ENCODE results near the gene ARNT2. TPM values are rescaled to one million over a fixed set of nuclear protein-coding genes. Genes with fewer than 3 reads are reported as not detected.
A peak's percentile ranks its signal among the peaks of the same experiment; 100 is the strongest.

ARNT2 gene
- total RNA-seq, 1 donor from 2014 or later, result 72.4 TPM

DNA sequence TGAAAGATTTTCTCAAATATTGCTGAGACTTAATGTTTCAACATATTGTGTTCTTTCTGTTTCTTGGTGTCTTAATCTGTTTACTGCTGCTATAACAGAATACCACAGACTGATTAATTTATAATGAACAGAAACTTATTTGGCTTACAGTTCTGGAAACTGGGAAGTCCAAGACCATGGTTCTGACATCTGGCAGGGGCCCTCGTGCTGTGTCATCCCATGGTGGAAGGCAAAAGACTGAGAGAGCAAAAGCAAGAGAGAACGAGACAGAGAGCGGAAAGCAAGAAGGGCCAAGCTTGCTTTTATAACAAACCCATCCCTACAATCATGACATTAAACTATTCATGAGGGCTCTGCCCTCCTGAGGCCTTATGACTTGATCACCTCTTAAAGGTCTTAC lies 88.7 kb downstream of the ARNT2 start:
- no peaks in the 10 kb centered on the region for H3K9me3 Mint-ChIP-seq (ENCODE audit: unreplicated experiment)
- peaks cover 87% of the 10 kb centered on the region for H3K4me1 Mint-ChIP-seq (ENCODE audit: unreplicated experiment)
- TF ChIP-seq, protein P1, sequence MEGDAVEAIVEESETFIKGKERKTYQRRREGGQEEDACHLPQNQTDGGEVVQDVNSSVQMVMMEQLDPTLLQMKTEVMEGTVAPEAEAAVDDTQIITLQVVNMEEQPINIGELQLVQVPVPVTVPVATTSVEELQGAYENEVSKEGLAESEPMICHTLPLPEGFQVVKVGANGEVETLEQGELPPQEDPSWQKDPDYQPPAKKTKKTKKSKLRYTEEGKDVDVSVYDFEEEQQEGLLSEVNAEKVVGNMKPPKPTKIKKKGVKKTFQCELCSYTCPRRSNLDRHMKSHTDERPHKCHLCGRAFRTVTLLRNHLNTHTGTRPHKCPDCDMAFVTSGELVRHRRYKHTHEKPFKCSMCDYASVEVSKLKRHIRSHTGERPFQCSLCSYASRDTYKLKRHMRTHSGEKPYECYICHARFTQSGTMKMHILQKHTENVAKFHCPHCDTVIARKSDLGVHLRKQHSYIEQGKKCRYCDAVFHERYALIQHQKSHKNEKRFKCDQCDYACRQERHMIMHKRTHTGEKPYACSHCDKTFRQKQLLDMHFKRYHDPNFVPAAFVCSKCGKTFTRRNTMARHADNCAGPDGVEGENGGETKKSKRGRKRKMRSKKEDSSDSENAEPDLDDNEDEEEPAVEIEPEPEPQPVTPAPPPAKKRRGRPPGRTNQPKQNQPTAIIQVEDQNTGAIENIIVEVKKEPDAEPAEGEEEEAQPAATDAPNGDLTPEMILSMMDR (IDR thresholded peaks at IDR 0.05), result no peak
- no peak overlapping the region for H3K4me3 Mint-ChIP-seq (ENCODE audit: unreplicated experiment)
- no peak for DNase-seq (ENCODE audit: extremely low spot score, unreplicated experiment)
- H3K27me3 Mint-ChIP-seq (ENCODE audit: unreplicated experiment), result no peaks in the 10 kb centered on the region
- peak overlapping the region; percentile 76 for H3K27ac Mint-ChIP-seq (ENCODE audit: unreplicated experiment)
- peaks cover 31% of the 10 kb centered on the region for H3K36me3 Mint-ChIP-seq (ENCODE audit: unreplicated experiment)

DNA sequence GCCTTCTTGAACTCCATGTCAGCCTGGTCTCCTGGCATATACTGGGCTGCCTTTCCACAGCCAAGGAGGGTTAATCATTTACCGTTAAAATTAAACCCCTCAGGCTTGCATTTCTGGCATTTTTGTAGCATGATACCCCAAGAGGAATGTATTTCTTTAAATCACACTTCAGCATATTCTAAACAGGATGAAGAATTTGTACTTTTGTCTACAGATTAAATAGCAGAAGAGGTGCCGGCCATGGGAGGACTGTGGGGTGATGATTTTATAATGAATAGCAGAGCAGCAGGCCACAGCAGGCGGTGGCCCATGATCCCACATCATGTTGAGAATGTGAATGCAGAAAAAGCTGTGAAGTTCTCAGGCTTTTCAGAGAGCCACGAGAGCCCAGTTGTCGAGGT lies 90.2 kb downstream of the ARNT2 start:
- Mint-ChIP-seq H3K36me3 (ENCODE audit: unreplicated experiment) (peaks cover 36% of the 10 kb centered on the region), H3K27me3 (ENCODE audit: unreplicated experiment) (no peaks in the 10 kb centered on the region), H3K4me3 (ENCODE audit: unreplicated experiment) (peak overlapping the region; percentile 30), H3K9me3 (ENCODE audit: unreplicated experiment) (no peaks in the 10 kb centered on the region), H3K27ac (ENCODE audit: unreplicated experiment) (peak overlapping the region; percentile 92), H3K4me1 (ENCODE audit: unreplicated experiment) (peaks cover 87% of the 10 kb centered on the region)
- TF ChIP-seq, protein P1 (IDR thresholded peaks at IDR 0.05), result no peak
- DNase-seq (ENCODE audit: extremely low spot score, unreplicated experiment), result no peak

DNA sequence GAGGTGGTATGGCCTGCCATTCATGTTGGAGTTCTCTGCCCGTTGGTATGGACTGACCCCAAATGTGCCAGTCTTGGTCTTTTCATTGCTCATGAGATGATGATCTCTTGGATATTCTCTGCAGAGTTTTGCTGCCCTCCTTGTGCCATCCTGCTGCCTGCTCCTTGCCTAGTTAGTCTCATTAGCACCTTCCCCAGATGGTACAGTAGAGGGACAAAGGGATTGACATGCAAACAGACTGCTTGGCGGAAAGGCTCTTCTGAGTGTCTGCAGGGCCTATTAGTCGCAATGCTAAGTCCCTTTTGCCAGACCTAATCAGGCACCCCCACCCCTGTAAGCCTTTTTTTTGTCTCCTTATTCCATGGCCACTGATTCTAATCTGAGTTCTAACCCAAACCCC lies 90.6 kb downstream of the ARNT2 start:
- DNase-seq (ENCODE audit: extremely low spot score, unreplicated experiment), result no peak
- no peaks in the 10 kb centered on the region for H3K27me3 Mint-ChIP-seq (ENCODE audit: unreplicated experiment)
- peaks cover 36% of the 10 kb centered on the region for H3K36me3 Mint-ChIP-seq (ENCODE audit: unreplicated experiment)
- TF ChIP-seq, protein P1 (IDR thresholded peaks at IDR 0.05), result no peak
- H3K4me3 Mint-ChIP-seq (ENCODE audit: unreplicated experiment), result peak overlapping the region; percentile 30
- no peaks in the 10 kb centered on the region for H3K9me3 Mint-ChIP-seq (ENCODE audit: unreplicated experiment)
- H3K4me1 Mint-ChIP-seq (ENCODE audit: unreplicated experiment), result peaks cover 86% of the 10 kb centered on the region
- H3K27ac Mint-ChIP-seq (ENCODE audit: unreplicated experiment), result peak overlapping the region; percentile 92

DNA sequence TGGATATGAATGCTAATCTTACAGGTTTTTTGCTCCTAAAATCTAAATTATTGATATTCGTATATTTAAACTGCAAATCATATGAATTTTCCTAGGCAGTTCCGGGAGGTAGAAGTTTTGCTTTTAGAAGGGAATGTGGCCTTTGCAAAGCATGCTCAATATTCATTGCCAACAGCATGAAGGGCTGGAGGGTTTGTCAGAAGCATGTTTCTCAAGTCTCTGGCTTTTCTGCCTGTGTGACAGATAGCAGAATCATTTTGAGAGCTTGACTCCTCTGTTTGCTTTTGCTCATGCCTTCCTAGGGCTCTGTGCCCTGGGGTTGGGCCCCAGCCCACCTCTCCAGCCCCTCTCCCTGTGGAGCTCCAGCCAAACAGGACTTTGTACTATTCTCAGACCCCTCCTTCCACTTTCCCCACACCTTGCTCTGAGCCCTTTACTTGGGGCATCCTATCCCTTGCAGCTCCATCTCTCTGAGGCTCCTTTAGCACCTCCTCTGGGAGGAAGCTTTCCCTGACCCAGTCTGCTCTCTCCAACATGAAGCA lies 91.3 kb downstream of the ARNT2 start:
- peaks cover 87% of the 10 kb centered on the region for H3K4me1 Mint-ChIP-seq (ENCODE audit: unreplicated experiment)
- peak overlapping the region; percentile 30 for H3K4me3 Mint-ChIP-seq (ENCODE audit: unreplicated experiment)
- H3K9me3 Mint-ChIP-seq (ENCODE audit: unreplicated experiment), result no peaks in the 10 kb centered on the region
- DNase-seq (ENCODE audit: extremely low spot score, unreplicated experiment), result no peak
- TF ChIP-seq, protein P1 (IDR thresholded peaks at IDR 0.05), result no peak
- peaks cover 36% of the 10 kb centered on the region for H3K36me3 Mint-ChIP-seq (ENCODE audit: unreplicated experiment)
- peak overlapping the region; percentile 92 for H3K27ac Mint-ChIP-seq (ENCODE audit: unreplicated experiment)
- H3K27me3 Mint-ChIP-seq (ENCODE audit: unreplicated experiment), result no peaks in the 10 kb centered on the region

DNA sequence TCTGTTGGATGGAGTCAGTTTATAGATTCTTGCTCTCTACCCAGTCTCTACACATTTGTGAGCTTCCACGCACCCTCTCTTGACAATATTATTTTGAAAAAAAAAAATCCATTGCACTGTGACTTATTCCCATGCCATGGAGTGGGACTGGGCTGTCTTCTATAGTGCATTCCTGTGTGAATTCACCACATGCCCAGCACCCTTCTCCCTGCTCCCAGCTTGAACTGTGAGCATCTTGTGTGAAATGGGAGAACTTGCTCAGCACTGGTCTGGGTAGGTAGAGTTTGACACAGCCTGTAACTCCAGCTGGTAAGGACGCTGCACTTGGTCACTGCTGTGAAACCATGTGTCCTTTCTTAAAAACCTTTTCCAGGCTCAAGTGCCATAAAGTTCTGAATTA lies 91.9 kb downstream of the ARNT2 start:
- H3K4me3 Mint-ChIP-seq (ENCODE audit: unreplicated experiment), result peak overlapping the region; percentile 44
- H3K27me3 Mint-ChIP-seq (ENCODE audit: unreplicated experiment), result no peaks in the 10 kb centered on the region
- H3K27ac Mint-ChIP-seq (ENCODE audit: unreplicated experiment), result peak overlapping the region; percentile 92
- peaks cover 34% of the 10 kb centered on the region for H3K36me3 Mint-ChIP-seq (ENCODE audit: unreplicated experiment)
- no peak for DNase-seq (ENCODE audit: extremely low spot score, unreplicated experiment)
- peaks cover 87% of the 10 kb centered on the region for H3K4me1 Mint-ChIP-seq (ENCODE audit: unreplicated experiment)
- TF ChIP-seq, protein P1 (IDR thresholded peaks at IDR 0.05), result no peak
- H3K9me3 Mint-ChIP-seq (ENCODE audit: unreplicated experiment), result no peaks in the 10 kb centered on the region
